Activated CD8-positive, alpha-beta memory T cell treated with anti-CD3 and anti-CD28 coated beads for 4 hours (primary cell): Measurements from ENCODE around the gene MC1R.
"Not testable (repeated sequence)": the region's sequence is repeated elsewhere in the genome, so short reads cannot be mapped to it uniquely, and the experiment has no call there.

Experiments used
- DNase-seq, 2 donors: peaks; one replicate each; pipeline ENCODE4 v3.0.0-alpha.2; 2020; ENCODE audit warnings: low read depth in 2 of 2

MC1R gene

GRCh38 chr16:89918453-89919347, at the start of gene MC1R:
TSS of gene MC1R (plus strand) at chr16:89918862. CDS start at chr16:89919259, 397 bp downstream.
- no peak for DNase-seq

- DNase-seq: no peak
Measured at GRCh38 chr16:89869911-89870310, 48.8 kb upstream of the MC1R start.

GRCh38 chr16:89870440-89870839, 48.2 kb upstream of the MC1R start:
- DNase-seq: no peak

GRCh38 chr16:89871895-89872294, 46.8 kb upstream of the MC1R start:
- no peak for DNase-seq

GRCh38 chr16:89873109-89873971, 45.3 kb upstream of the MC1R start, which contains the start of gene TCF25:
TSS of gene TCF25 (plus strand) at chr16:89873592. CDS start at chr16:89873668, 76 bp downstream.
- DNase-seq: peak; percentile 72 to 74

- DNase-seq: peak; percentile 91 to 92
Measured at GRCh38 chr16:89873972-89874689, 44.5 kb upstream of the MC1R start.

GRCh38 chr16:89879123-89879522, 39.5 kb upstream of the MC1R start:
- not testable (repeated sequence) for DNase-seq

- no peak for DNase-seq
Measured at GRCh38 chr16:89880477-89881367, 37.9 kb upstream of the MC1R start.

GRCh38 chr16:89881368-89881730, 37.3 kb upstream of the MC1R start:
- no peak for DNase-seq

GRCh38 chr16:89883346-89884040, 35.2 kb upstream of the MC1R start:
- DNase-seq: no peak

- DNase-seq: no peak
Measured at GRCh38 chr16:89884041-89884421, 34.6 kb upstream of the MC1R start.

- no peak for DNase-seq
Measured at GRCh38 chr16:89887243-89887642, 31.4 kb upstream of the MC1R start.

GRCh38 chr16:89890200-89890599, 28.5 kb upstream of the MC1R start:
- DNase-seq: no peak

GRCh38 chr16:89890886-89891657, 27.6 kb upstream of the MC1R start:
- DNase-seq: no peak

- no peak for DNase-seq
Measured at GRCh38 chr16:89892055-89892630, 26.5 kb upstream of the MC1R start.

GRCh38 chr16:89892635-89893034, 26.0 kb upstream of the MC1R start:
- DNase-seq: no peak

GRCh38 chr16:89893642-89894548, 24.8 kb upstream of the MC1R start:
- DNase-seq: no peak
